CD14-positive monocyte (primary cell): ENCODE measurements around the gene MICU1. TPM values are rescaled to one million over a fixed set of nuclear protein-coding genes. Genes with fewer than 3 reads are reported as not detected.

Source experiments
- DNase-seq, 3 donors: peaks; one replicate each; pipeline ENCODE4 v3.0.0-alpha.2; 2011 to 2022
- H2AFZ ChIP-seq: 2 replicates; pipeline ENCODE4 v1.6.0; 2012; ENCODE audit warnings: mild to moderate bottlenecking, low read depth, low read length, inconsistent platforms; ENCODE audit not compliant: insufficient read depth, poor library complexity, severe bottlenecking
- H3K27ac ChIP-seq, 2 donors: 1 replicate in 1 of 2; 2 replicates in 1 of 2; pipeline ENCODE4 v1.5.1; 2012 to 2013; ENCODE audit warnings: low read length in 2 of 2, control low read depth in 1 of 2, inconsistent platforms in 1 of 2, low read depth in 1 of 2, mild to moderate bottlenecking in 1 of 2
- H3K27me3 ChIP-seq, 2 donors: one replicate each; pipeline versions ENCODE4 v1.6.0 to v1.6.1; 2011 to 2013; ENCODE audit warnings: low read length in 2 of 2; ENCODE audit not compliant: control insufficient read depth in 2 of 2, insufficient read depth in 2 of 2
- H3K36me3 ChIP-seq, 2 donors: replicated peaks in 1 of 2; 1 replicate in 1 of 2; 2 replicates in 1 of 2; pipeline versions ENCODE4 v1.5.1 to v1.6.1; 2012 to 2013; ENCODE audit warnings: low read length in 2 of 2, control low read depth in 1 of 2, inconsistent platforms in 1 of 2, mild to moderate bottlenecking in 1 of 2; ENCODE audit not compliant: insufficient read depth in 2 of 2, control insufficient read depth in 1 of 2
- H3K4me1 ChIP-seq, 2 donors: 1 replicate in 1 of 2; 2 replicates in 1 of 2; pipeline versions ENCODE4 v1.5.1 to v1.6.1; 2012 to 2013; ENCODE audit warnings: low read length in 2 of 2, control low read depth in 1 of 2, inconsistent platforms in 1 of 2, mild to moderate bottlenecking in 1 of 2, moderate library complexity in 1 of 2; ENCODE audit not compliant: insufficient read depth in 2 of 2, control insufficient read depth in 1 of 2
- H3K4me2 ChIP-seq: replicated peaks from 2 replicates; pipeline ENCODE3; 2012; ENCODE audit warnings: low read length, moderate library complexity, mild to moderate bottlenecking; ENCODE audit not compliant: poor library complexity, severe bottlenecking; ENCODE audit errors: extremely low read depth
- H3K4me3 ChIP-seq, 3 experiments: fragments of 200-600 bp in 1 of 3; sonication (generic) in 1 of 3; replicated peaks in 1 of 3; 1 replicate in 2 of 3; 2 replicates in 1 of 3; pipeline ENCODE4 v1.5.1; 2011 to 2013; ENCODE audit warnings: low read length in 3 of 3, mild to moderate bottlenecking in 3 of 3, control low read depth in 2 of 3, low read depth in 2 of 3, inconsistent platforms in 1 of 3, moderate library complexity in 1 of 3
- H3K79me2 ChIP-seq: 2 replicates; pipeline ENCODE4 v1.6.0; 2012; ENCODE audit warnings: mild to moderate bottlenecking, control low read depth, inconsistent platforms, low read length, moderate library complexity; ENCODE audit not compliant: insufficient read depth
- H3K9ac ChIP-seq: 2 replicates; pipeline ENCODE4 v1.6.0; 2017; ENCODE audit warnings: low read length, mild to moderate bottlenecking; ENCODE audit not compliant: insufficient read depth, poor library complexity, severe bottlenecking
- H3K9me3 ChIP-seq, 2 donors: replicated peaks in 1 of 2; 1 replicate in 1 of 2; 2 replicates in 1 of 2; pipeline versions ENCODE4 v1.5.1 to v1.6.1; 2012 to 2013; ENCODE audit warnings: low read length in 2 of 2, control low read depth in 1 of 2; ENCODE audit not compliant: control insufficient read depth in 1 of 2, insufficient read depth in 1 of 2
- H4K20me1 ChIP-seq: 2 replicates; pipeline ENCODE4 v1.6.0; 2012; ENCODE audit warnings: mild to moderate bottlenecking, low read length, control low read depth, moderate library complexity; ENCODE audit not compliant: insufficient read depth
- H3K27ac Mint-ChIP-seq, 7 donors: one replicate each; pipeline ENCODE4 v1.8.0; 2020; ENCODE audit warnings: mild to moderate bottlenecking in 7 of 7, mixed read lengths in 7 of 7, moderate library complexity in 6 of 7, inconsistent platforms in 2 of 7
- H3K27me3 Mint-ChIP-seq, 3 donors: one replicate each; pipeline ENCODE4 v1.8.0; 2021 to 2022; ENCODE audit warnings: low read depth in 3 of 3, mild to moderate bottlenecking in 3 of 3, mixed read lengths in 3 of 3, moderate library complexity in 3 of 3, inconsistent platforms in 1 of 3
- H3K36me3 Mint-ChIP-seq, 2 donors: one replicate each; pipeline ENCODE4 v1.8.0; 2020; ENCODE audit warnings: mixed read lengths in 2 of 2, inconsistent platforms in 1 of 2, mild to moderate bottlenecking in 1 of 2
- H3K4me1 Mint-ChIP-seq: one replicate; pipeline ENCODE4 v1.8.0; 2020; ENCODE audit warnings: mild to moderate bottlenecking, mixed read lengths
- H3K4me3 Mint-ChIP-seq, 2 donors: one replicate each; pipeline ENCODE4 v1.8.0; 2020; ENCODE audit warnings: mild to moderate bottlenecking in 2 of 2, mixed read lengths in 2 of 2, moderate library complexity in 1 of 2
- H3K9me3 Mint-ChIP-seq, 7 donors: one replicate each; pipeline ENCODE4 v1.8.0; 2020 to 2022; ENCODE audit warnings: mixed read lengths in 7 of 7, mild to moderate bottlenecking in 6 of 7, moderate library complexity in 6 of 7, inconsistent platforms in 2 of 7
- CTCF ChIP-seq: fragments of 200-600 bp; IDR thresholded peaks from one replicate; pipeline ENCODE4 v1.8.0; 2022; ENCODE audit warnings: antibody characterized with exemption, mild to moderate bottlenecking
- WGBS: methylation state at CpG from one replicate; pipeline ENCODE4 v1.1.5; 2013; ENCODE audit warnings: missing lambda C conversion rate; ENCODE audit not compliant: insufficient coverage; 5-methylcytosine and 5-hydroxymethylcytosine counted together
- intact Hi-C, 2 donors: fragments of 100-400 bp; cut with micrococcal nuclease; formaldehyde crosslinking; loops; one replicate each; pipeline versions ENCODE4 v1.15.0 to v1.15.1; 2023
- polyA plus RNA-seq, 3 donors: library from polyadenylated mRNA; depleted of rRNA in 1 of 3; unstranded in 2 of 3; stranded (reverse) in 1 of 3; fragments of 300-500 nt in 2 of 3; fragments of >200 nt in 1 of 3; fragmentation: Illumina TruSeq in 2 of 3; gene quantifications; 1 replicate in 2 of 3; 2 replicates in 1 of 3; pipeline ENCODE4 v1.2.3, GENCODE V29; 2012 to 2021

The MICU1 gene
- polyA plus RNA-seq, 3 donors = 51.1 to 76.4 (median 51.7) TPM

- Mint-ChIP-seq H3K36me3 (no peaks in the 10 kb centered on the region), H3K27ac (no peak overlapping the region), H3K4me1 (peaks cover 3% of the 10 kb centered on the region), H3K27me3 (no peaks in the 10 kb centered on the region), H3K4me3 (no peak overlapping the region), H3K9me3 (no peaks in the 10 kb centered on the region)
- DNase-seq = no peak
- H3K79me2 ChIP-seq = no peaks in the 10 kb centered on the region
- H3K4me3 ChIP-seq = no peak overlapping the region
- no peaks in the 10 kb centered on the region for H3K9me3 ChIP-seq
- no peak overlapping the region for H3K27ac ChIP-seq
- no peak for TF ChIP-seq CTCF
- H3K4me2 ChIP-seq = no peak overlapping the region
- no peaks in the 10 kb centered on the region for H3K36me3 ChIP-seq
- H3K9ac ChIP-seq = no peak overlapping the region
- intact Hi-C loops = no loop called here
- H3K27me3 ChIP-seq = no peaks in the 10 kb centered on the region
- H2AFZ ChIP-seq = no peak overlapping the region
- WGBS = no CpG with 5 or more reads among the region's 1 CpG
- H4K20me1 ChIP-seq = no peaks in the 10 kb centered on the region
- no peaks in the 10 kb centered on the region for H3K4me1 ChIP-seq
These were observed 35.6 kb upstream of the MICU1 start for GRCh38 chr10:72661431-72661830.

- Histone ChIP-seq H3K79me2 (no peaks in the 10 kb centered on the region), H3K4me1 (no peaks in the 10 kb centered on the region), H3K9ac (no peak overlapping the region), H3K27me3 (no peaks in the 10 kb centered on the region), H3K36me3 (no peaks in the 10 kb centered on the region), H4K20me1 (no peaks in the 10 kb centered on the region), H2AFZ (no peak overlapping the region), H3K9me3 (no peaks in the 10 kb centered on the region), H3K27ac (no peak overlapping the region), H3K4me3 (no peak overlapping the region), H3K4me2 (no peak overlapping the region)
- intact Hi-C loops = no loop called here
- H3K27me3 Mint-ChIP-seq = no peaks in the 10 kb centered on the region
- no peak overlapping the region for H3K27ac Mint-ChIP-seq
- no peaks in the 10 kb centered on the region for H3K4me1 Mint-ChIP-seq
- no peak overlapping the region for H3K4me3 Mint-ChIP-seq
- H3K36me3 Mint-ChIP-seq = no peaks in the 10 kb centered on the region
- no peak for TF ChIP-seq CTCF
- DNase-seq = no peak
- H3K9me3 Mint-ChIP-seq = no peaks in the 10 kb centered on the region
These were observed 34.3 kb upstream of the MICU1 start for GRCh38 chr10:72660220-72660619.
